Measurements from ENCODE around the gene RNU6-9.

GRCh38 chr19:906480-906879, 13.2 kb downstream of the RNU6-9 start:
- TF ChIP-seq PRDM15 (CRISPR knock-in tag; IDR thresholded peaks at IDR 0.05) (no peak), ATF3 (CRISPR knock-in tag; conservative IDR thresholded peaks at IDR 0.05) (no peak), GRHL2 (CRISPR knock-in tag; IDR thresholded peaks at IDR 0.05; ENCODE audit: insufficient replicate concordance, severe bottlenecking) (no peak), E2F4 (CRISPR knock-in tag; IDR thresholded peaks at IDR 0.05; ENCODE audit: borderline replicate concordance, low read depth) (no peak), SP1 (CRISPR knock-in tag; conservative IDR thresholded peaks at IDR 0.05) (no peak), ZNF121 (CRISPR knock-in tag; IDR thresholded peaks at IDR 0.05) (no peak), KAT7 (CRISPR knock-in tag; IDR thresholded peaks at IDR 0.05; ENCODE audit: borderline replicate concordance) (no peak), ZNF423 (CRISPR knock-in tag; IDR thresholded peaks at IDR 0.05) (no peak)
- TF ChIP-seq, protein P1, sequence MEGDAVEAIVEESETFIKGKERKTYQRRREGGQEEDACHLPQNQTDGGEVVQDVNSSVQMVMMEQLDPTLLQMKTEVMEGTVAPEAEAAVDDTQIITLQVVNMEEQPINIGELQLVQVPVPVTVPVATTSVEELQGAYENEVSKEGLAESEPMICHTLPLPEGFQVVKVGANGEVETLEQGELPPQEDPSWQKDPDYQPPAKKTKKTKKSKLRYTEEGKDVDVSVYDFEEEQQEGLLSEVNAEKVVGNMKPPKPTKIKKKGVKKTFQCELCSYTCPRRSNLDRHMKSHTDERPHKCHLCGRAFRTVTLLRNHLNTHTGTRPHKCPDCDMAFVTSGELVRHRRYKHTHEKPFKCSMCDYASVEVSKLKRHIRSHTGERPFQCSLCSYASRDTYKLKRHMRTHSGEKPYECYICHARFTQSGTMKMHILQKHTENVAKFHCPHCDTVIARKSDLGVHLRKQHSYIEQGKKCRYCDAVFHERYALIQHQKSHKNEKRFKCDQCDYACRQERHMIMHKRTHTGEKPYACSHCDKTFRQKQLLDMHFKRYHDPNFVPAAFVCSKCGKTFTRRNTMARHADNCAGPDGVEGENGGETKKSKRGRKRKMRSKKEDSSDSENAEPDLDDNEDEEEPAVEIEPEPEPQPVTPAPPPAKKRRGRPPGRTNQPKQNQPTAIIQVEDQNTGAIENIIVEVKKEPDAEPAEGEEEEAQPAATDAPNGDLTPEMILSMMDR (IDR thresholded peaks at IDR 0.05), result no peak
- TF ChIP-seq, protein P2, sequence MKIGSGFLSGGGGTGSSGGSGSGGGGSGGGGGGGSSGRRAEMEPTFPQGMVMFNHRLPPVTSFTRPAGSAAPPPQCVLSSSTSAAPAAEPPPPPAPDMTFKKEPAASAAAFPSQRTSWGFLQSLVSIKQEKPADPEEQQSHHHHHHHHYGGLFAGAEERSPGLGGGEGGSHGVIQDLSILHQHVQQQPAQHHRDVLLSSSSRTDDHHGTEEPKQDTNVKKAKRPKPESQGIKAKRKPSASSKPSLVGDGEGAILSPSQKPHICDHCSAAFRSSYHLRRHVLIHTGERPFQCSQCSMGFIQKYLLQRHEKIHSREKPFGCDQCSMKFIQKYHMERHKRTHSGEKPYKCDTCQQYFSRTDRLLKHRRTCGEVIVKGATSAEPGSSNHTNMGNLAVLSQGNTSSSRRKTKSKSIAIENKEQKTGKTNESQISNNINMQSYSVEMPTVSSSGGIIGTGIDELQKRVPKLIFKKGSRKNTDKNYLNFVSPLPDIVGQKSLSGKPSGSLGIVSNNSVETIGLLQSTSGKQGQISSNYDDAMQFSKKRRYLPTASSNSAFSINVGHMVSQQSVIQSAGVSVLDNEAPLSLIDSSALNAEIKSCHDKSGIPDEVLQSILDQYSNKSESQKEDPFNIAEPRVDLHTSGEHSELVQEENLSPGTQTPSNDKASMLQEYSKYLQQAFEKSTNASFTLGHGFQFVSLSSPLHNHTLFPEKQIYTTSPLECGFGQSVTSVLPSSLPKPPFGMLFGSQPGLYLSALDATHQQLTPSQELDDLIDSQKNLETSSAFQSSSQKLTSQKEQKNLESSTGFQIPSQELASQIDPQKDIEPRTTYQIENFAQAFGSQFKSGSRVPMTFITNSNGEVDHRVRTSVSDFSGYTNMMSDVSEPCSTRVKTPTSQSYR (CRISPR knock-in tag; IDR thresholded peaks at IDR 0.05), result no peak
- TF ChIP-seq, protein P3, sequence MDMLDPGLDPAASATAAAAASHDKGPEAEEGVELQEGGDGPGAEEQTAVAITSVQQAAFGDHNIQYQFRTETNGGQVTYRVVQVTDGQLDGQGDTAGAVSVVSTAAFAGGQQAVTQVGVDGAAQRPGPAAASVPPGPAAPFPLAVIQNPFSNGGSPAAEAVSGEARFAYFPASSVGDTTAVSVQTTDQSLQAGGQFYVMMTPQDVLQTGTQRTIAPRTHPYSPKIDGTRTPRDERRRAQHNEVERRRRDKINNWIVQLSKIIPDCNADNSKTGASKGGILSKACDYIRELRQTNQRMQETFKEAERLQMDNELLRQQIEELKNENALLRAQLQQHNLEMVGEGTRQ (CRISPR knock-in tag; IDR thresholded peaks at IDR 0.05), result no peak
- TF ChIP-seq, protein P4, sequence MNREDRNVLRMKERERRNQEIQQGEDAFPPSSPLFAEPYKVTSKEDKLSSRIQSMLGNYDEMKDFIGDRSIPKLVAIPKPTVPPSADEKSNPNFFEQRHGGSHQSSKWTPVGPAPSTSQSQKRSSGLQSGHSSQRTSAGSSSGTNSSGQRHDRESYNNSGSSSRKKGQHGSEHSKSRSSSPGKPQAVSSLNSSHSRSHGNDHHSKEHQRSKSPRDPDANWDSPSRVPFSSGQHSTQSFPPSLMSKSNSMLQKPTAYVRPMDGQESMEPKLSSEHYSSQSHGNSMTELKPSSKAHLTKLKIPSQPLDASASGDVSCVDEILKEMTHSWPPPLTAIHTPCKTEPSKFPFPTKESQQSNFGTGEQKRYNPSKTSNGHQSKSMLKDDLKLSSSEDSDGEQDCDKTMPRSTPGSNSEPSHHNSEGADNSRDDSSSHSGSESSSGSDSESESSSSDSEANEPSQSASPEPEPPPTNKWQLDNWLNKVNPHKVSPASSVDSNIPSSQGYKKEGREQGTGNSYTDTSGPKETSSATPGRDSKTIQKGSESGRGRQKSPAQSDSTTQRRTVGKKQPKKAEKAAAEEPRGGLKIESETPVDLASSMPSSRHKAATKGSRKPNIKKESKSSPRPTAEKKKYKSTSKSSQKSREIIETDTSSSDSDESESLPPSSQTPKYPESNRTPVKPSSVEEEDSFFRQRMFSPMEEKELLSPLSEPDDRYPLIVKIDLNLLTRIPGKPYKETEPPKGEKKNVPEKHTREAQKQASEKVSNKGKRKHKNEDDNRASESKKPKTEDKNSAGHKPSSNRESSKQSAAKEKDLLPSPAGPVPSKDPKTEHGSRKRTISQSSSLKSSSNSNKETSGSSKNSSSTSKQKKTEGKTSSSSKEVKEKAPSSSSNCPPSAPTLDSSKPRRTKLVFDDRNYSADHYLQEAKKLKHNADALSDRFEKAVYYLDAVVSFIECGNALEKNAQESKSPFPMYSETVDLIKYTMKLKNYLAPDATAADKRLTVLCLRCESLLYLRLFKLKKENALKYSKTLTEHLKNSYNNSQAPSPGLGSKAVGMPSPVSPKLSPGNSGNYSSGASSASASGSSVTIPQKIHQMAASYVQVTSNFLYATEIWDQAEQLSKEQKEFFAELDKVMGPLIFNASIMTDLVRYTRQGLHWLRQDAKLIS (CRISPR knock-in tag; IDR thresholded peaks at IDR 0.05; ENCODE audit: borderline replicate concordance), result no peak
- TF ChIP-seq, protein P5, sequence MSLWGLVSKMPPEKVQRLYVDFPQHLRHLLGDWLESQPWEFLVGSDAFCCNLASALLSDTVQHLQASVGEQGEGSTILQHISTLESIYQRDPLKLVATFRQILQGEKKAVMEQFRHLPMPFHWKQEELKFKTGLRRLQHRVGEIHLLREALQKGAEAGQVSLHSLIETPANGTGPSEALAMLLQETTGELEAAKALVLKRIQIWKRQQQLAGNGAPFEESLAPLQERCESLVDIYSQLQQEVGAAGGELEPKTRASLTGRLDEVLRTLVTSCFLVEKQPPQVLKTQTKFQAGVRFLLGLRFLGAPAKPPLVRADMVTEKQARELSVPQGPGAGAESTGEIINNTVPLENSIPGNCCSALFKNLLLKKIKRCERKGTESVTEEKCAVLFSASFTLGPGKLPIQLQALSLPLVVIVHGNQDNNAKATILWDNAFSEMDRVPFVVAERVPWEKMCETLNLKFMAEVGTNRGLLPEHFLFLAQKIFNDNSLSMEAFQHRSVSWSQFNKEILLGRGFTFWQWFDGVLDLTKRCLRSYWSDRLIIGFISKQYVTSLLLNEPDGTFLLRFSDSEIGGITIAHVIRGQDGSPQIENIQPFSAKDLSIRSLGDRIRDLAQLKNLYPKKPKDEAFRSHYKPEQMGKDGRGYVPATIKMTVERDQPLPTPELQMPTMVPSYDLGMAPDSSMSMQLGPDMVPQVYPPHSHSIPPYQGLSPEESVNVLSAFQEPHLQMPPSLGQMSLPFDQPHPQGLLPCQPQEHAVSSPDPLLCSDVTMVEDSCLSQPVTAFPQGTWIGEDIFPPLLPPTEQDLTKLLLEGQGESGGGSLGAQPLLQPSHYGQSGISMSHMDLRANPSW (CRISPR knock-in tag; conservative IDR thresholded peaks at IDR 0.05; ENCODE audit: low read depth), result no peak
- TF ChIP-seq, protein P6, sequence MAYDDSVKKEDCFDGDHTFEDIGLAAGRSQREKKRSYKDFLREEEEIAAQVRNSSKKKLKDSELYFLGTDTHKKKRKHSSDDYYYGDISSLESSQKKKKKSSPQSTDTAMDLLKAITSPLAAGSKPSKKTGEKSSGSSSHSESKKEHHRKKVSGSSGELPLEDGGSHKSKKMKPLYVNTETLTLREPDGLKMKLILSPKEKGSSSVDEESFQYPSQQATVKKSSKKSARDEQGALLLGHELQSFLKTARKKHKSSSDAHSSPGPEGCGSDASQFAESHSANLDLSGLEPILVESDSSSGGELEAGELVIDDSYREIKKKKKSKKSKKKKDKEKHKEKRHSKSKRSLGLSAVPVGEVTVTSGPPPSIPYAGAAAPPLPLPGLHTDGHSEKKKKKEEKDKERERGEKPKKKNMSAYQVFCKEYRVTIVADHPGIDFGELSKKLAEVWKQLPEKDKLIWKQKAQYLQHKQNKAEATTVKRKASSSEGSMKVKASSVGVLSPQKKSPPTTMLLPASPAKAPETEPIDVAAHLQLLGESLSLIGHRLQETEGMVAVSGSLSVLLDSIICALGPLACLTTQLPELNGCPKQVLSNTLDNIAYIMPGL (CRISPR knock-in tag; IDR thresholded peaks at IDR 0.05), result no peak

Data from WTC11 (cell line).